Activated CD8-positive, alpha-beta memory T cell treated with anti-CD3 and anti-CD28 coated beads, Interleukin-2, amount 50 U/mL, for 4 hours (primary cell): ENCODE data around the gene CEACAM4.
"Not testable (repeated sequence)": the region's sequence is repeated elsewhere in the genome, so short reads cannot be mapped to it uniquely, and the experiment has no call there.

Source experiments
- DNase-seq: peaks from one replicate; pipeline ENCODE4 v3.0.0-alpha.2; 2020

Gene CEACAM4

DNA sequence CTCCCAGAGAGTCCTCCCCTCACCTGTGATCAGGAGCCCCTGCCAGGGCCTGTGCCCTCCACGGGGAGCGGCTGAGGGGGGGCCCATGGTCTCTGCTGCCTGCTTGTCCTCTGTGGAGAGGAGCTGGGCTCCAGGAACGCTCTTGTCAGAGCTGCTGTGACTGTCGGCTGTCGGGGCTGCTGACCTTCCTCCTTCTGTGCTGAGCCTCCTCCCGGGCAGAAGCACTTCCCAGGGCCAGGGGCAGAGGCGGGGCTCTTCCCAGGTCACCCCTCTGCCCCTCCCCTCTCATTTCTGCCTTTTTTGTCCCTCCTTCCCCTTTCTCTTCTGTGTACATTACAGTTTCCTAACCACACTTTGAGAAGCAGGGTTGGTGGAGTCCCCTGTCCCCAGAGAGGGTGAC, at the start of gene CEACAM4:
Gene CEACAM4 (minus strand): TSS at position 198 of the 400 bp plus-strand sequence. CDS start 111 bp downstream, at position 87.
- DNase-seq = no peak

DNA sequence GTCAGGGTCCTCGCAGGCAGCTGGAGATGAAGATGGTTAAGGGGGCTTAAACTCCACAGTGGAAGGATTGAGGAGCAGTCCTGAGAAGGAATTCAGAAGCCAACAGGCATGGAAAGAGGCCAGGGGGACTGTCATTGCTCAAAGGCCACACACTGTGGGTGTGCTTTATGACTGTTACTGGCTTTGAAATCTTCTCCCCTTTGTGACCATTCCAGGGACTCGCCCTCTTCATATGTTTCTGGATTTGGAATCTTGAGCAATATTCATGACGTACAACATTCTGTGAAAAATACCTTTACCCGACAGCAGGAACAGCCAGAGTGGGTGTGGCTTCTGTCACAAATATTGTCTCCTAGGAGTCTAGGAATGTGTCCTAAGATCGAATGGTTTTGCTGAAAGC, 44.6 kb upstream of the CEACAM4 start:
- DNase-seq = no peak

DNA sequence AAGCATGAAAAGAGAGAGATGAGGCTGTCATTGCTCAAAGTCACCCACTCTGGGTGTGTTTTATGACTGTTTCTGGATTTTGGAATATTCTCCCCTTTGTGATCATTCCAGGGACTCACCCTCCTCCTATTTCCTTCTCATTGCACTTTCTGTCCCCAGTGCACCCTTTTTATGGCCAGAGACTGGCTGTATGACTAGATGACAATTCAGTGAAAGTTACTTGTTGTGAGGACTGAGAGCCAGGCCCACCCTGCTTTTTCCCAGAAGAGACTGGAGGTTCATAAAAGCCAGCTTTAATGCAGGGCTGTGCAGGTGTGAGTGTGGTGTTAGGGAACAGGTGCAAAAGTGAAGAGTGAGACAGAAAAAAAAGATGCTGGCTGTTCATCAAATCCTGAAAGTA, 43.9 kb upstream of the CEACAM4 start:
- DNase-seq = no peak

DNA sequence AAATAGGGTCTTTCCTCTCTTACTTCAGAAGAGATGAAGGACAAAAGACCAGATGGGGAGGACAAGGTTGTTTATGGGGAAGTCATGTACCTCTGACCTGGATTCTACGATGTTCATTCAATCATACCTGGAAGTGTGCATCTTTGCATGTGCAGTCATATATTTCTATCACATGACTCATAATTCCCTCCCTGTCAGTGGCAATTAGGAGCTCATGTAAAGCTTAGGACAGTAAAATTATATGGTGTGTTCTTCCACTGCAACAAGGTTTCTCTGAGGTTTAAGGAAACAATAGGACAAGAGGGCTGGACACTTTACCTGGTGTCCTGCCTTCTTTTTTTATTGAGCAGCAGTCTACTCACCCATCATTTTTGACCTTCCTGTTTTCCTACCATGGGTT, 41.4 kb upstream of the CEACAM4 start:
- no peak for DNase-seq

DNA sequence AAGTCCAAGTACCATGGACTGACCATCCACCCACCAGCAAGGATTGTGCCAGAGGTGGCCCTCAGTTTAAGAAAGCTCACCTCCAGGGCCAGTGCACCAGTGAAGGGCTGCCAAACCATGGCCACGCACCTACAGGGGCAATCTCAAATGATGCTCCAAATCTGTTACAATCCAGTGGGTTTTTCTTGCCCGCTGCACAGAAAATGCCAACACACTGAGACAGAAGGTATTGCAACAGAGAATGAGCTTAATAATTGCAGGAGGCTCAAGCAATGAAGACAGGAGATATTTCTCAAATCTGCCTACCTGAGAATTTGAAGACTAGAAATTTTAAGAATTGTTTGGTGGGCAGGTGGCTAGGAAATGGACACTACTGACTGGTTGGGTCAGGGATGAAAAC, 39.2 kb upstream of the CEACAM4 start:
- DNase-seq = no peak

DNA sequence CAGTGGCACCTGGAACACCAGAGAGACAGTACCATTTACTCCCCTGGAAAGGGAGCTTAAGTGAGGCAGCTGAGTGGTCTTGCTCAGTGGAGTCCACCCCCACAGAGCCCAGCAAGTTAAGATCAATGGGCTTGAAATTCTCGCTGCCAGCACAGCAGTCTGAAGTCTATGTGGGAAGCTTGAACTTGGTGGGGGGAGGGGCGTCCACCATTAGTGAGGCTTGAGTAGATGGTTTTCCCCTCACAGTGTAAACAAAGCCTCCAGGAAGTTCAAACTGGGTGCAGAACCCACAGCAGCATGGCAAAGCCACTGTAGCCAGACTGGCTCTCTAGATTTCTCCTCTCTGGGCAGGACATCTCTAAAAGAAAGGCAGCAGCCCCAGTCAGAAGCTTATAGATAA, 30.3 kb upstream of the CEACAM4 start:
- no peak for DNase-seq

DNA sequence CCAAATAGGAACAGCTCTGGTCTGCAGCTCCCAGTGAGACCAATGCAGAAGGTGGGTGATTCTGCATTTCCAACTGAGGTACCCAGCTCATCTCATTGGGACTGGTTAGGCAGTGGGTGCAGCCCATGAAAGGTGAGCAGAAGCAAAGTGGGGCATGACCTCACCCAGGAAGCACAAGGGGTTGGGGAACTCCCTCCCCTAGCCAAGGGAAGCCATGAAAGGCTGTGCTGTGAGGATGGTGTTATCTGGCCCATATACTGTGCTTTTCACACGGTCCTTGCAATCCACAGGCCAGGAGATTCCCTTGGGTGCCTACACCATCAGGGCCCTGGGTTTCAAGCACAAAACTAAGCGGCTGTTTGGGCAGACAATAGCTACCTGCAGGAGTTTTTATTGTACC, 29.9 kb upstream of the CEACAM4 start:
- DNase-seq = not testable (repeated sequence)

DNA sequence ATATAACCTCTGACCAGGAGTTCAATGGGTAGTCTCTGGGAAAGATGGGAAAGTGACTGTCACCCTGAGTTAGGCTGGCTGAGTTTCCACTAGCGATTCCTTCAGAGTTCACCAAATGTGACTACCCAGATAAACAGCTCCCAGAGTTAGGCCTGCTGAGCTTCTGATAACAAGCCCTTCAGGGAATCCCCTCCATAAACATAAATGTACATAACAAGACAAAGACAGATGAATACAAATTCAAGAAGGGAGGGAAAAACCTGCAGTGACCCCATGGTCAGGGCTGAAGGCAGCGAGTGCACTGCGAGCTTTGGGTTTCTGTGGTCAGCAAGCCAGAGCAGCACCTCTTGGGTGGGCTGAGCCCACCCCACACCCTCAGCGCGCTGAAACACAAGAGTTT, 25.4 kb upstream of the CEACAM4 start:
- DNase-seq = no peak

DNA sequence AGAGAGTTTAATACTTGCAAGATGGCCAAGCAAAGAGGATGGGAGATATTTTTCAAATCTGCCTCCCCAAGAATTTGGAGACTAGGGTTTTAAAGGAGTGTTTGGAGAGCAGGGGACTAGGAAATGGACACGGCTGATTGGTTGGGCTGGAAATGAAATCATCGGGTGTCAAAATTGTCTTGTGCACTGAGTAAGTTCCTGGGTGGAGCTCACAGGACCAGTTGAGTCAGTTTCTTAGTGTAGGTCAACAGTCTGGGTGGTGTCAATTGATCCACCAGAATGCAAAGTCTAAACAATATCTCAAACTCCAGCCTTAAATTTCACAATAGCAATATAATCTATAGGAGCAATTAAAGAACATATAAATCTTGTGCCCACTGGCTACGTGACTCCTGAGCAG, 23.0 kb upstream of the CEACAM4 start:
- no peak for DNase-seq

DNA sequence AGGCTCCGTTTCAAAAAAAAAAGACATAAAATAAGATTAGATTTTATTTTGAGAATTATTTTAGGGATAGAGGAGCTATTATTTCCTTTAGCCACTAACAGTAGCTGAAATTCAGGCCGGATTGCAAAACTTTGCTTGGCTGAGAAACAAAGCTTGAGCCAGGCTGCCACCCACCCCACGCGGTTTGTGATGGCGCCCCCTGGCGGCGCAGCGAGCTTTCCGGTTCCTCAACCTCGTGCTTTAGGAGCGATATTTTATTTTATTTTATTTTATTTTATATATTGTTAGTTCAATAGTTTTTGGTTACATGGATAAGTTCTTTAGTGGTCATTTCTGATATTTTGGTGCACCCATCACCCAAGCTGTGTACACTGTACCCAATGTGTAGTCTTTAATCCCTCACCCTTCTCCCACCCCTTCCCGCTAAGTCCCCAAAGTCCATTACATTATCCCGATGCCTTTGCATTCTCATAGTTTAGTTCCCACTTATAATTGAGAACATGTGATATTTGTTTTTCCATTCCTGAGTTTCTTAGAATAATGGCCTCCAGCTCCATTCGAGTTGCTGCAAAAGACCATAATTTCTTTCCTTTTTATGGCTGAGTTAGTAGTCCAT, 19.8 kb upstream of the CEACAM4 start:
- peak; percentile 48 for DNase-seq

DNA sequence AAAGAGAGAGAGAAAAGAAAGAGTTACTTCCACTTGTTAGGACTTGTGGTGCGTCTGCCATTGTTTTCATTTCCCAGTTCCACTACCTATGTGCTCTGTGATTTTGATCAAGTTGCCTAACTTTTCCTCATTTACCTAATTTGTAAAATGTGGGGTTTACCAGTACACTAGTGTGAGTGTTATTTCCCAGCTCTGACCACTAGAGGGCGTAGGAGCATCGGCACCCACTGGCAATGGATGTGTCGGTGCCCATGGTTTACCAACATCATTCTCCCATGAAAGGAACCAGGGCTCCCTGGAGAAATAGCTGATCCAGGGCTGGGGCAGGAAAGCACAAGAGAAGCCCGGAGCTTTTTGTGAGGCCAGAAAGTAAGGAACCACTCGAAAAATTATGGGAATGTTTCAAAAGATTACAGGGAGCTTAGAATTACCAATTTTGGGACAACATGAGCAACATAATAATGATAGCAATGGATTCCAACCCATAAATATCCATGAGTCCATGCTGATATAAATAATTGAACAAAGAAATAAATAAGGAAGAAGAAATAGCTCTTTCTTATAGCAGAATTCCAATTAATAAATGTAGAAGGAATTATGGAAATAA, 15.1 kb upstream of the CEACAM4 start:
- DNase-seq = peak; percentile 74

DNA sequence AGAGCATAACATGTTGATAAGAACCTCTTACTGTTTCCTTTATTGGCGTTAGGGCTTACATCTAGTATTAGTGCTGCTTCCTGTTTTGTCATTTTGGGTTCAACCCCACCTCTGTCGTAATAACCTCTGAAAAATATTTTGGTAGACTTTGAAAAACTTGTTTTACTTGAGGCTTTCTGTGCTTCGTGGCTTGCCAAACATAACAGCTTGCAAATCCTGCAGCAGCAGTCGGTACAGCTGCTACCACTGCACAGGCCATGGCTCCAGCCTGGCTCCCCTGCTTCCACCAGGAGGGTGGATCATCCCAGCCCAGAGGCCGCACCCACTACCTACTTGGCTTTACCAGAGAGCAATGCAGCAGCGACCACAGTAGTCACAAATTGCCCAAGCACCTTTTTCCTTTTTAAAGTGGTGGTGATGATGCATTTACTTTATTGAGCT, 11.8 kb upstream of the CEACAM4 start:
- DNase-seq = no peak

DNA sequence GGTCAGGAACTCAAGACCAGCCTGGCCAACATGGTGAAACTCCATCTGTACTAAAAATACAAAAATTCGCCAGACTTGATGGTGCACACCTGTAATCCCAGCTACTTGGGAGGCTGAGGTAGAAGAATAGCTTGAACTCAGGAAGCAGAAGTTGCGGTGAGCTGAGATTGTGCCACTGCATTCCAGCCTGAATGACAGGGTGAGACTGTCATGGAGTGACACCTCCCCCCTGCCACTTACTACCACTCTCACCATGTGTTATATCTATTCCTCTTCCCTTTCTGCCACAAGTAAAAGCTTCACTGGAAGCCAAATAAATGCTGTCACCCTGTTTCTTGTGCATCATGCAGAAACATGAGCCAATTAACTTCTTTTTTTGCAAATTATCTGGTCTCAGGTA, 10.6 kb upstream of the CEACAM4 start:
- no peak for DNase-seq

DNA sequence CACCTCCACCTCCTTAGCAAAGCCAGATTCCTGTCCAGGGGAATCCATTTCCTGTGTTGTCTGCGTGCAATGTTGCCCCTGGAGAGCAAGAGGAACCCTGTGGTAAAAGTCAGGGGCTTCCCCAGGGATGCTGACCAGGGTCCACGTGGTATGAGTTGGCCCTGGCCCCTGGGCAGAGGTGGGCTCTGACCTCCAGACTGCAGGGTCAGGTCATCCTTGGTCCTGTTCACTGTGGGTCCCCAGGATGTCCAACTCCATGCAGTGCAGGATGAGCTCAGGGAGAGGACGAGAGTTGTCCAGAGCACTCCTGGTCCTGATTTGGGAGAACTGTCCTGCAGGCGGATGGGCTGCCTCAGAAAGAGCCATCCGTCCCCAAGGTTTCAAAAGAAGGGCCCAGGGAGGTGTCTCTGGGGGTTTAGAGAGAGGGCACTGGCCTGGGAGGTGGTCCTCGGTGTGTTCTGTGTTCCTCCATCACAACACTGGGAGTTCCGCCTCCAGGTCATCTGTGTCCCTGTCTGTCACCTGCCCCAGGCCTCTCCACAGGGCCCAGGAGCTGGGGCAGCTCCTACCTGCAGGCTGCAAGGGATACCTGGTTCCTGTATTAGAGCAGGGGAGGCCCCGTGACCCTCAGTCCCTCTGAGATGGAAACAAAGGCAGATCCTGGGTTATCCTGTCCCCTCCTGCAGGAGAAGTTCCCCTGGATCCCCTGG, 1.2 kb upstream of the CEACAM4 start:
- DNase-seq = no peak

DNA sequence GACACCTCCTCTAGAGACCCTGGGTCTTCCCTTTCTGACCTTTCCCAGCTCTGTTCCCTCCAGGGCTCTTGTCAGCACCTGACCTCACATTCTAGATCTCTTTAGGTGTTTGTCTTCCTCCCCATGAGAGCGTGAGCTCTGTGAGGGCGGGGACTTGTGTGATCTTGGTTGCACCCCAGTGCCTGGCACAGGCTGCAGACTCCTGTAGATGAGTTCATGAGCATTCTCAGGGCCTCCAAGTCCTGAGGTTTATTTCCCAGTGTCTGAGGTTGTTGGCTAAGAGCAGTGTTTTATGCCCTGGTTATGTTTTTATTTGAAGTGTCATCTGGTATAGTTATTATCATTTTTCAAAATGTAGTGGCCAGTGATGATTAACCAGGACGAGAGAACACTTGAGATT, 596 bp downstream of the CEACAM4 start:
- no peak for DNase-seq

DNA sequence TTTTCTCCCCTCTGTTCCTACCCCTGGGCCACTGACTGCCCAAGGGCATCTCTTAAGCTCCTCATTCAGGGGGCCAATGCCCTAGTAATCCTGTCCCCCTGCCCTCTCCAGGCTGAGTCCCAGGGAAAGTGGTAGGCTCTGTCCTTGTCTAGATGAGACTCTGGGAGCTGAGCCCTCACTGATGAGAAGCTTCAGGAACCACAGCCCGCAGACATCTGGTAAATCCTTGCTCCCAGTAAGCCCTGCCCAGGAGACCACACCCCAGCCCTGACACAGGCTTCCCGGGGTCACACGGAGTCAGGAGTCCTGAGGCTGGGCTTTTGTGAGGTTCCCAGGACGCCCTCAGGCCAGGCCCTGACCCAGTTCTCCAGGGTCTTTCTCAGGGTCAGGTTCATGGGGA, 1.9 kb downstream of the CEACAM4 start:
- DNase-seq = no peak

DNA sequence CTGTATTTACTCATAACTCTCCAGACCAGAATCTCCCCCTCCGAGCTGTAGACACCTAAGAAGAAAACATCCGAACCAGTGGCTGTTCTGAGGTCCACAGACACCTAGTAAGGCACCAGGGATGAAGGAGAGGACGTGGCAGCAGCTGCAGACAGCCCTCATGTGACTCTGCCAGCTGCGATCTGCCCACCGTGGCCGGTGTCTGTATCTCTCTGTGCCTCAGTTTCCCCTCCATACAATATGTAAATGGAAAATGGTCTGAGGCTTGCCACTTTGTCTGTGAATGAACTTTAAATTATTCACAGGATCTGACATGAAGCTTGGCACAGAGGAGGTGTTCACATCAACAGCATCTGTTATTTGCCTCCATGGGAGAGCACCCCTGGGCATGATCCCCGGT, 2.4 kb downstream of the CEACAM4 start:
- DNase-seq = no peak

DNA sequence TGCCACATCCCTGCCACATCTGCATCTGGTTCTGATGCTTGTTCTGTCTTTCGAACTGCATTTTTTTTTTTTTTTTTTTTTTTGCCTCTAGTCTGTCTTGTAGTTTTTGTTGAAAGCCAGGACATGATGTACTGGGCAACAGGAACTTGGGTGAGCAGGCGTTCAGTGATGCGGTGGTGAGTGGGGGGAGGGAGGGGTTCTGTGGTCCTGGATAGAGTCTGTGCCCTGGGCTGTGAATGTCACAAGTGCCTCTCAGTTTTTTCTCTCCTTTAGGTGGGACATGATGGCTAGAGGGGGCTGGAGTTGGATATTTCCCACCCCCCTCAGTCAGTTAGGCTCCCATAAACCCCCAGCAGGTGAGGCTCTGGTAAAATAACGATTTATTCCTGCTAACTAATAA, 3.5 kb downstream of the CEACAM4 start:
- no peak for DNase-seq

DNA sequence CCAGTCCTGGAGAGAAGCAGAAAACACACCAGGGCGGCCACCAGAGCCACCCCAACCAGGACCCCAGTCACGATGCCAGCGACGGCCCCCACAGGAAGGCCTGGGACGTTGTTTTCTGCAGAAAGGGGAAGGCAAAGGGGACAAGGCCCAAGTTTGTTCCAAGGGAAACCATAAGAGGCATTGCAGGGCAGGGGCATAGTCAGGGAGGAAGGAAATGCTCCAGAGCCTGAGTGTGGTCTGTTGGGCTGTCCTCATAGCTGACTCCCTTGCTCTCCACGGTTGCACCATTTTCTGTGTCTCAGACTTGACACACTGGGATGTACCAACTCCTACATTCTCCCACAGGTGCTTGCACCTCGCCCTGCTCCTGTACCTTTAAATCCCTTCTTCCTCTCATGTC, 5.2 kb downstream of the CEACAM4 start:
- DNase-seq = no peak

DNA sequence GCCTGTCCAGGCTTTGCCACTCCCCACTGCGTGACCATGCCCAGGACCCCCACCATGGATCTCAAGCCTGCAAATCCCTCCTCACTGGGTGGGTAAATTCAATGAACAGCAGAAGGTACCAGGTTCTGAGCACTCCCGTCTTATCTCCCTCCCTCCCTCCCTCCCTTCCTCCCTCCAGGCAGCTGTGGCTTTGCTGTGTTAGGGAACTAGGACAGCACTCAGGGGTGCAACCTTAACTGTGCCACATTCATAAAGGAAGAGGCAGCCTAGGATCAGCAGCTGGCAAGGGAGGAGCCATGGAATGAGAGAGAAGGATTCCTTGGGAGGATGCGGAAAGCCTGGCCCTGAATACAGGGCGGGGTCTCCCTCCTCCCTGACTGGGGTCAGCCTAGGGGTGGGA, 5.6 kb downstream of the CEACAM4 start:
- DNase-seq = no peak

DNA sequence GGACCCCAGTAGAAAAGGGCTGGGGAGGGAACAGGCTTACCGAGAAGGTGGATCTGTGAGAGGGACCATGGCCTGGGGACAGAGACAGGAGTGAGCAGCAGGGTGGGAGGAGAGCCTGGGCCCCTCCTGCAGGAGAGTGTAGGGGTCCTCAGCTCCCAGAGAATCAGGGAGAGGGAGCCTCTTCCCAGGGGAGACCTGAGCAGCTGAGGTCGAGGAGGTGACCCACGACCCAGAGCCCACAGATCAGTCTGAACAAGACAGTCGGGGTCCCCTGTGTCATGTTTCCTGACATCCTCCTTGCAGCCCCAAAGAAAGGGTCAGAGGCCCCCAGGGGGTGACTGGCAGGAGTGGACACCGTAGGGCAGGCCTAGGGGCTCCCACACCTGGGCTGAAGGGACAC, 6.7 kb downstream of the CEACAM4 start:
- no peak for DNase-seq

DNA sequence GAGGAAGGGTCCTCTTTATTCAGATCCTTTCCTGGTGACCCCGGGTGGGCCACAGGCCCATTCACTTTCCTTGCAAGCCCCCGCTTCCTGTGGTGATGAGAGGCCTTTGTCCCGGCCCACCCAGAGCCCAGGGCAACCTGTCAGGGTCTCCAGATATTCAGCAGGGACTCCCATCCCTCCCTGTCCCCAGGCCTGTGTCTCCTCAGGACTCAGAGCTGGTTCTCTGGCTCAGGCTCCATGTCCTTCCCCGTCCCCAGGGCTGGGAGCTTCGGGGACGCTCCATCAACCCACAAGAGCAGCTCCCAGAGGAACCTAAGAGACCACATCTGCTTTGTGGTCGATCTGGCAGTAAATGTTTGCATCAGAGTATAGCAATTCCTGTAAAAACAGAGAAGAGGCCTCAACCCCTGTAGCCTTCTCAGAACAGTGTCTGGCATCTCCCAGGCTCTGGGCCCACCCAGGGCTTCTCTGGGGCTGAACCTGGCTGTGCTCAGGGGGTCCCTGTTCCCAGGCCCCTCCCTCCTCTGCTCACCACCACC, 7.8 kb downstream of the CEACAM4 start:
- DNase-seq = no peak

DNA sequence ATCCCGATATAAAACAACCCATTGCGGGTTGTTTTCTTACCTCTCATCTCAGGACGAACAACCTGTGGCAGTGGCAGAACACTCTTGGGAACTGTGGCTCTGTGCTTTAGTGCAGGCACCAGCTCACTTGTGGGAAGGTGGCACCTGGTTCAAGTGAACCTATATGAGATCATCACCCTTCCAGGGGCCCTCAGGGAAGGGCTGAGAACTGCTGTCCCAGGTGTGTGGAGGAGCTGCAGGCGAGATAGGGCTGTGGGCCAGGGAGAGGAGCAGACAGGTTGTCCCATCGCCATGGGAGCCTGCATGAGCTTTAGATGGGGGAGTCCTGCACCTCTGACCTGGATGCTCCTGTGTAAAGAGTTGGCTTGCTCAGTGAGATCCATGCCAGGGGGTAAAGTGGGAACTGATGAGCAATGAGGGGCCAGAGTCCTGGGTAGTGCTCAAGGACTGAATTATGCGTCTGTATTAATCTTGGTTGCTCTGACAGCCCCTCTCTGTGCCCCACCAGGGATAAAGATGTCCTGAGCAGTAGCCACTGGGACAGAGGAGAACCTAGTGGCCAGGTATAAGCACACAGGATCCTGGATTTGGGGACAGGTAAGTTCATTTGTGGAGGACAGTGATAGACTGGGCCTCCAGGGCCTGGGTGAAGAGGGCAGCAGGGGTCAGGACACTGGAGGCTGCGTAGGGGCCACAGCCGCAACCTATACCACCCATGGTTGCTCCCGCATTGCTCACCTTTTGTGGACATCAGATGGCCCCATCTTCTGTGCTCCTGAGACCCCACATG, 8.7 kb downstream of the CEACAM4 start:
- DNase-seq = no peak
